Ascending aorta (tissue), 2 donors: ENCODE results near the gene APOBEC3B. TPM values are rescaled to one million over a fixed set of nuclear protein-coding genes. Genes with fewer than 3 reads are reported as not detected.

Experiments used
- DNase-seq, 2 donors: peaks; one replicate each; pipeline ENCODE4 v3.0.0-alpha.2; 2019; ENCODE audit warnings: low spot score in 2 of 2
- H3K27ac ChIP-seq, 2 donors: fragments of 200-600 bp; sonication (generic); one replicate each; pipeline ENCODE4 v1.5.1; 2016 to 2017; ENCODE audit warnings: mild to moderate bottlenecking in 1 of 2
- H3K27me3 ChIP-seq: fragments of 200-600 bp; sonication (generic); one replicate; pipeline ENCODE4 v1.5.1; 2017
- H3K36me3 ChIP-seq, 2 donors: fragments of 200-600 bp; sonication (generic); one replicate each; pipeline ENCODE4 v1.5.1; 2016
- H3K4me1 ChIP-seq, 2 donors: fragments of 200-600 bp; sonication (generic); one replicate each; pipeline ENCODE4 v1.5.1; 2016 to 2017; ENCODE audit warnings: mild to moderate bottlenecking in 1 of 2
- H3K4me3 ChIP-seq, 2 donors: fragments of 200-600 bp; sonication (generic); one replicate each; pipeline ENCODE4 v1.5.1; 2016 to 2017; ENCODE audit warnings: mild to moderate bottlenecking in 1 of 2
- H3K9me3 ChIP-seq, 2 donors: fragments of 200-600 bp; sonication (generic); one replicate each; pipeline ENCODE4 v1.5.1; 2016
- CTCF ChIP-seq, 3 experiments: fragments of 200-600 bp in 2 of 3; fragments of 450-650 bp in 1 of 3; sonication (generic) in 2 of 3; IDR thresholded peaks; one replicate each; pipeline ENCODE4 v1.5.1; 2016 to 2019; ENCODE audit warnings: antibody characterized with exemption in 3 of 3, mild to moderate bottlenecking in 1 of 3, moderate library complexity in 1 of 3
- intact Hi-C: fragments of 100-400 bp; cut with DNase I; formaldehyde crosslinking; loops from one replicate; pipeline ENCODE4 v1.15.1; 2023
- total RNA-seq: library from RNA; depleted of rRNA; stranded (reverse); fragments of >200 nt; gene quantifications from one replicate; pipeline ENCODE4 v1.1.0, GENCODE V29; 2016

APOBEC3B gene
- total RNA-seq, 1 donor from 2014 or later = 0.64 TPM

GRCh38 chr22:38963872-38964271 is 18.3 kb upstream of the APOBEC3B start:
- no peaks in the 10 kb centered on the region for H3K4me1 ChIP-seq
- H3K9me3 ChIP-seq = no peaks in the 10 kb centered on the region
- H3K27ac ChIP-seq = no peak overlapping the region
- TF ChIP-seq CTCF (IDR thresholded peaks at IDR 0.05) = no peak
- H3K36me3 ChIP-seq = no peaks in the 10 kb centered on the region
- no peak overlapping the region for H3K4me3 ChIP-seq
- no peaks in the 10 kb centered on the region for H3K27me3 ChIP-seq
- intact Hi-C loops = no loop called here
- DNase-seq = no peak

GRCh38 chr22:38964306-38964705 is 17.8 kb upstream of the APOBEC3B start:
- Histone ChIP-seq H3K27me3 (no peaks in the 10 kb centered on the region), H3K36me3 (no peaks in the 10 kb centered on the region), H3K4me1 (no peaks in the 10 kb centered on the region), H3K27ac (no peak overlapping the region), H3K4me3 (no peak overlapping the region), H3K9me3 (no peaks in the 10 kb centered on the region)
- no peak for TF ChIP-seq CTCF (IDR thresholded peaks at IDR 0.05)
- intact Hi-C loops = no loop called here
- no peak for DNase-seq

GRCh38 chr22:38964989-38965388 is 17.2 kb upstream of the APOBEC3B start:
- Histone ChIP-seq H3K4me1 (no peaks in the 10 kb centered on the region), H3K4me3 (no peak overlapping the region), H3K27ac (no peak overlapping the region), H3K36me3 (no peaks in the 10 kb centered on the region), H3K27me3 (no peaks in the 10 kb centered on the region), H3K9me3 (no peaks in the 10 kb centered on the region)
- no peak for TF ChIP-seq CTCF (IDR thresholded peaks at IDR 0.05)
- no peak for DNase-seq
- intact Hi-C loops = no loop called here

GRCh38 chr22:38965614-38966379 is 16.4 kb upstream of the APOBEC3B start:
- no peak overlapping the region for H3K27ac ChIP-seq
- H3K36me3 ChIP-seq = no peaks in the 10 kb centered on the region
- no peaks in the 10 kb centered on the region for H3K4me1 ChIP-seq
- TF ChIP-seq CTCF (IDR thresholded peaks at IDR 0.05) = no peak
- H3K27me3 ChIP-seq = no peaks in the 10 kb centered on the region
- DNase-seq = no peak
- no peaks in the 10 kb centered on the region for H3K9me3 ChIP-seq
- no peak overlapping the region for H3K4me3 ChIP-seq
- intact Hi-C loops = no loop called here

GRCh38 chr22:38966380-38966702 is 15.8 kb upstream of the APOBEC3B start:
- Histone ChIP-seq H3K27me3 (no peaks in the 10 kb centered on the region), H3K27ac (no peak overlapping the region), H3K9me3 (no peaks in the 10 kb centered on the region), H3K36me3 (no peaks in the 10 kb centered on the region), H3K4me3 (no peak overlapping the region), H3K4me1 (no peaks in the 10 kb centered on the region)
- no peak for TF ChIP-seq CTCF (IDR thresholded peaks at IDR 0.05)
- DNase-seq = no peak
- intact Hi-C loops = no loop called here

GRCh38 chr22:38966942-38967341 is 15.2 kb upstream of the APOBEC3B start:
- H3K27ac ChIP-seq = no peak overlapping the region
- H3K9me3 ChIP-seq = no peaks in the 10 kb centered on the region
- H3K4me1 ChIP-seq = no peaks in the 10 kb centered on the region
- H3K36me3 ChIP-seq = no peaks in the 10 kb centered on the region
- no peak for DNase-seq
- no peaks in the 10 kb centered on the region for H3K27me3 ChIP-seq
- no peak overlapping the region for H3K4me3 ChIP-seq
- no peak for TF ChIP-seq CTCF (IDR thresholded peaks at IDR 0.05)
- intact Hi-C loops = no loop called here
